ENCODE data around the gene POP7. TPM values are rescaled to one million over a fixed set of nuclear protein-coding genes. Genes with fewer than 3 reads are reported as not detected.
A peak's percentile ranks its signal among the peaks of the same experiment; 100 is the strongest.

POP7 gene
- total RNA-seq, 4 donors from 2014 or later = 39.4 to 55.8 (median 47.6) TPM

- Histone ChIP-seq H3K27me3 (no peaks in the 10 kb centered on the region), H3K4me1 (peaks cover 40% of the 10 kb centered on the region), H3K9me3 (no peaks in the 10 kb centered on the region), H3K27ac (peak overlapping the region; percentile 93), H3K4me3 (peak overlapping the region; percentile 87), H3K36me3 (peaks cover 31% of the 10 kb centered on the region)
- peak in 1 of 2 donors; percentile 82 for DNase-seq (ENCODE audit: low spot score in 2 of 2)
- no peak for TF ChIP-seq POLR2AphosphoS5 (IDR thresholded peaks at IDR 0.05)
- TF ChIP-seq, protein P1, sequence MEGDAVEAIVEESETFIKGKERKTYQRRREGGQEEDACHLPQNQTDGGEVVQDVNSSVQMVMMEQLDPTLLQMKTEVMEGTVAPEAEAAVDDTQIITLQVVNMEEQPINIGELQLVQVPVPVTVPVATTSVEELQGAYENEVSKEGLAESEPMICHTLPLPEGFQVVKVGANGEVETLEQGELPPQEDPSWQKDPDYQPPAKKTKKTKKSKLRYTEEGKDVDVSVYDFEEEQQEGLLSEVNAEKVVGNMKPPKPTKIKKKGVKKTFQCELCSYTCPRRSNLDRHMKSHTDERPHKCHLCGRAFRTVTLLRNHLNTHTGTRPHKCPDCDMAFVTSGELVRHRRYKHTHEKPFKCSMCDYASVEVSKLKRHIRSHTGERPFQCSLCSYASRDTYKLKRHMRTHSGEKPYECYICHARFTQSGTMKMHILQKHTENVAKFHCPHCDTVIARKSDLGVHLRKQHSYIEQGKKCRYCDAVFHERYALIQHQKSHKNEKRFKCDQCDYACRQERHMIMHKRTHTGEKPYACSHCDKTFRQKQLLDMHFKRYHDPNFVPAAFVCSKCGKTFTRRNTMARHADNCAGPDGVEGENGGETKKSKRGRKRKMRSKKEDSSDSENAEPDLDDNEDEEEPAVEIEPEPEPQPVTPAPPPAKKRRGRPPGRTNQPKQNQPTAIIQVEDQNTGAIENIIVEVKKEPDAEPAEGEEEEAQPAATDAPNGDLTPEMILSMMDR (IDR thresholded peaks at IDR 0.05) = no peak
- no peak for TF ChIP-seq EP300 (IDR thresholded peaks at IDR 0.05)
- TF ChIP-seq POLR2A (IDR thresholded peaks at IDR 0.05) = no peak
- WGBS = 1% methylated on average over 20 of the region's 43 CpGs
These were observed 31.4 kb upstream of the POP7 start for GRCh38 chr7:100674411-100675104.

DNA sequence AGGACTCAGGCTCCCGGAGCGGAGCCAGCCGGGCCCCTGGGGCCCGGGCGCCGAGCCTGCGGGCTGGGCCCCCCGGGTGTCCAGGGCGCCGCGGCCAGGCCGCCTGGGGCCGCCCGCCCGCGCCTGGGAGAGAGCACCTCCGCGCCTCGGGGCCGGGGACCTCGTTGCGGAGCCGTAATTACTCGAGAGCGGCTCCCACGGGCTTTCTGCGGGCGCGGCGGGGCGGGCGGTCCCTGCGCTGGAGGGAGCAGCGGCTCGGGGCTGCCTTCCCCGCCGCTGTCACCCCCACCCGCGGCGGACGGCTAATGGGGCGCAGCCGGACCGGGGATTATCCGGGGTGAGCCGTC is 30.8 kb upstream of the POP7 start:
- no peaks in the 10 kb centered on the region for H3K9me3 ChIP-seq
- TF ChIP-seq, protein P1 (IDR thresholded peaks at IDR 0.05) = no peak
- TF ChIP-seq POLR2A (IDR thresholded peaks at IDR 0.05) (no peak), EP300 (IDR thresholded peaks at IDR 0.05) (no peak), POLR2AphosphoS5 (IDR thresholded peaks at IDR 0.05) (no peak)
- no peaks in the 10 kb centered on the region for H3K27me3 ChIP-seq
- peak overlapping the region; percentile 93 for H3K27ac ChIP-seq
- peak overlapping the region; percentile 87 for H3K4me3 ChIP-seq
- WGBS = no CpG with 5 or more reads among the region's 46 CpGs
- H3K4me1 ChIP-seq = peaks cover 46% of the 10 kb centered on the region
- DNase-seq (ENCODE audit: low spot score in 2 of 2) = no peak
- H3K36me3 ChIP-seq = peaks cover 34% of the 10 kb centered on the region

DNA sequence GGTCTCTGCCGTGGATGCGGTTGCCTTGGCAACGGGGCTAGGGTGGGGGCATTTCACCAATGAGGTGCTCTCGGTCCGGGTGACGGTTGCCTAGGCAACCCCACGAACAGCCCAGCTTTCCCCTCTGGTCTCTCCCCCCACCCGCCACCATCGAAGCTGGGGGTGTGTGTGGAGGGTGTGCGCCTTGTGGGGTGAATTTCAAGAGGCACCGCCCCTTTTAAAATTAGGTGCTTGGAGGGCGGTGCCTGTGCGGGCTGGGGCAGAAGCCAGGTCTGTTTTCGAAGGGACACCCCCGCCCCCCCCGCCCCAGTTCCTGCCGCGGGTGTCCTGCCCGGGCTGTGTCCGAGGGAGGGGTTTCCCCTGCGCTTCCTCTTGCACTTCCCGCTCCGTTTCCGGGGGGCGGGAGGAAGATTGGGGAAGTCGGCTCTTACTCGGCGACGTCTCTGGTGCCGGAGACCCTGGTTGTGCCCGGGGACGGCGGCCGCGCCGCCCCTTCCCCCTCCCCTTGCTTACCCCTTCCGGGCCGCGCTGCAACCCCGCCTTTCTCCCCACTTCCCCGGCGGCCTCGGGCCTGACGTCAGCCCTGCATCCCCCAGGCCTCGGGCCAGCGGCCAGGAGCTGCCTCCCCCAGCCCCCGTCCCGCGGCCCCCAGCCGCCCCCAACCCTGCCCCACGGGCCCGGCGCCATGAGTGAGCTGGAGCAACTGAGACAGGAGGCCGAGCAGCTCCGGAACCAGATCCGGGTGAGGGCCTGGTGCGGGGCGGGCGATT is 30.2 kb upstream of the POP7 start:
- peak; percentile 91 to 93 for DNase-seq (ENCODE audit: low spot score in 2 of 2)
- whole genome bisulfite sequencing = under 1% methylated on average over 23 of the region's 59 CpGs
- peak overlapping the region; percentile 87 for H3K4me3 ChIP-seq
- peaks cover 52% of the 10 kb centered on the region for H3K4me1 ChIP-seq
- peaks cover 34% of the 10 kb centered on the region for H3K36me3 ChIP-seq
- H3K9me3 ChIP-seq = no peaks in the 10 kb centered on the region
- TF ChIP-seq EP300 (IDR thresholded peaks at IDR 0.05) = no peak
- peak in 1 of 3 donors; percentile 28 for TF ChIP-seq POLR2AphosphoS5 (IDR thresholded peaks at IDR 0.05)
- TF ChIP-seq POLR2A (IDR thresholded peaks at IDR 0.05) = no peak
- H3K27me3 ChIP-seq = no peaks in the 10 kb centered on the region
- peak overlapping the region; percentile 93 for H3K27ac ChIP-seq

GRCh38 chr7:100676501-100677306 is 29.2 kb upstream of the POP7 start:
- Histone ChIP-seq H3K27me3 (no peaks in the 10 kb centered on the region), H3K36me3 (peaks cover 38% of the 10 kb centered on the region), H3K4me1 (peaks cover 55% of the 10 kb centered on the region), H3K9me3 (no peaks in the 10 kb centered on the region), H3K27ac (peak overlapping the region; percentile 93), H3K4me3 (peak overlapping the region; percentile 87)
- WGBS = 79% methylated on average over 17 of the region's 23 CpGs
- DNase-seq (ENCODE audit: low spot score in 2 of 2) = peak in 1 of 2 donors; percentile 69
- TF ChIP-seq POLR2AphosphoS5 (IDR thresholded peaks at IDR 0.05) = no peak
- TF ChIP-seq POLR2A (IDR thresholded peaks at IDR 0.05) = no peak
- no peak for TF ChIP-seq EP300 (IDR thresholded peaks at IDR 0.05)
- TF ChIP-seq, protein P1 (IDR thresholded peaks at IDR 0.05) = no peak

DNA sequence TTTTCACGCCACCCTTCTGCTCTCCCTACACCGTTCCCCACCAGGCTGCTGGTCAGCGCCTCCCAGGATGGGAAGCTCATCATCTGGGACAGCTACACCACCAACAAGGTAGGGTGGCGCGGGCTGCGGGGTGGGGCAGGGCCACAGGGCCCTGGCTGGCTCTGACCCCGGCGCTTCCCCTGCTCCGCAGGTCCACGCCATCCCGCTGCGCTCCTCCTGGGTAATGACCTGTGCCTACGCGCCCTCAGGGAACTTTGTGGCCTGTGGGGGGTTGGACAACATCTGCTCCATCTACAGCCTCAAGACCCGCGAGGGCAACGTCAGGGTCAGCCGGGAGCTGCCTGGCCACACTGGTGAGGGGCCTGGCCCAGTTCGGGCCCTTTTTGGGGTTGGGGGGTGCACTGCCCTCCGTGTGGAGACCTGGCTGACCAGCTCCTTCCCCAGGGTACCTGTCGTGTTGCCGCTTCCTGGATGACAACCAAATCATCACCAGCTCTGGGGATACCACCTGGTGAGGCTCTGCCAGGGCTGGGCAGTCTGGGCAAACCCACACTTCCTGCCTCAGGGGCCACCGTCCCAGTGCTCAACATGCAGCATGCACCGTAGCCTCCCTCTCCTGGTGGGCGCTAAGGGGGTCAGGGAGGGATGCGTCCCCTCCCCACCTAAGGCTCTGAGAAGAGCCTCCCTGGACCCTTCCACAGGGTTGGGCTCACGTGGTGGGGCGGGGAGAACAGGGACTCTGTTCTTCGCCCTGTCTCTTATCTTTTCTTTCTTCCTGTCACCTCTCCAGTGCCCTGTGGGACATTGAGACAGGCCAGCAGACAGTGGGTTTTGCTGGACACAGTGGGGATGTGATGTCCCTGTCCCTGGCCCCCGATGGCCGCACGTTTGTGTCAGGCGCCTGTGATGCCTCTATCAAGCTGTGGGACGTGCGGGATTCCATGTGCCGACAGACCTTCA is 28.3 kb upstream of the POP7 start:
- WGBS = 85% methylated on average over 28 of the region's 36 CpGs
- TF ChIP-seq, protein P1 (IDR thresholded peaks at IDR 0.05) = no peak
- TF ChIP-seq EP300 (IDR thresholded peaks at IDR 0.05) (no peak), POLR2AphosphoS5 (IDR thresholded peaks at IDR 0.05) (no peak), POLR2A (IDR thresholded peaks at IDR 0.05) (no peak)
- Histone ChIP-seq H3K4me3 (no peak overlapping the region), H3K4me1 (peaks cover 55% of the 10 kb centered on the region), H3K9me3 (no peaks in the 10 kb centered on the region), H3K36me3 (peaks cover 47% of the 10 kb centered on the region), H3K27me3 (no peaks in the 10 kb centered on the region), H3K27ac (no peak overlapping the region)
- DNase-seq (ENCODE audit: low spot score in 2 of 2) = no peak
